Rectal smooth muscle tissue (tissue), 1 donor: ENCODE results near the gene JMJD1C.
"Not testable (repeated sequence)": the region's sequence is repeated elsewhere in the genome, so short reads cannot be mapped to it uniquely, and the experiment has no call there.

ENCODE experiments used
- H3K27ac ChIP-seq: one replicate; pipeline ENCODE4 v1.7.0; 2013; ENCODE audit warnings: low read depth, low read length, inconsistent platforms
- H3K27me3 ChIP-seq: one replicate; pipeline ENCODE4 v1.7.0; 2013; ENCODE audit warnings: low read length; ENCODE audit not compliant: control insufficient read depth, insufficient read depth
- H3K36me3 ChIP-seq: one replicate; pipeline ENCODE4 v1.7.0; 2013; ENCODE audit warnings: low read length; ENCODE audit not compliant: control insufficient read depth, insufficient read depth
- H3K4me1 ChIP-seq: one replicate; pipeline ENCODE4 v1.7.0; 2013; ENCODE audit warnings: low read length; ENCODE audit not compliant: control insufficient read depth, insufficient read depth
- H3K4me3 ChIP-seq: one replicate; pipeline ENCODE4 v1.7.0; 2013; ENCODE audit warnings: low read length
- H3K9ac ChIP-seq: one replicate; pipeline ENCODE4 v1.7.0; 2013; ENCODE audit warnings: low read length

Gene JMJD1C

GRCh38 chr10:63253040-63253439 lies 212.7 kb downstream of the JMJD1C start:
- Histone ChIP-seq H3K9ac (no peak overlapping the region), H3K27ac (no peak overlapping the region), H3K27me3 (no peaks in the 10 kb centered on the region), H3K4me3 (no peak overlapping the region), H3K36me3 (no peaks in the 10 kb centered on the region), H3K4me1 (peaks cover 11% of the 10 kb centered on the region)

- H3K27me3 ChIP-seq, result no peaks in the 10 kb centered on the region
- H3K9ac ChIP-seq, result no peak overlapping the region
- peaks cover 7% of the 10 kb centered on the region for H3K4me1 ChIP-seq
- no peak overlapping the region for H3K27ac ChIP-seq
- H3K36me3 ChIP-seq, result no peaks in the 10 kb centered on the region
- no peak overlapping the region for H3K4me3 ChIP-seq
Measured at GRCh38 chr10:63252095-63252762, 213.5 kb downstream of the JMJD1C start.

GRCh38 chr10:63250032-63250431 lies 215.7 kb downstream of the JMJD1C start:
- no peak overlapping the region for H3K9ac ChIP-seq
- no peak overlapping the region for H3K27ac ChIP-seq
- H3K4me3 ChIP-seq, result no peak overlapping the region
- no peaks in the 10 kb centered on the region for H3K27me3 ChIP-seq
- no peaks in the 10 kb centered on the region for H3K36me3 ChIP-seq
- no peaks in the 10 kb centered on the region for H3K4me1 ChIP-seq

- H3K4me3 ChIP-seq, result no peak overlapping the region
- H3K4me1 ChIP-seq, result no peaks in the 10 kb centered on the region
- H3K9ac ChIP-seq, result no peak overlapping the region
Measured at GRCh38 chr10:63247771-63248170, 218.0 kb downstream of the JMJD1C start.

GRCh38 chr10:63246356-63246755 lies 219.4 kb downstream of the JMJD1C start:
- no peak overlapping the region for H3K4me3 ChIP-seq
- H3K27me3 ChIP-seq, result no peaks in the 10 kb centered on the region
- no peak overlapping the region for H3K27ac ChIP-seq
- no peaks in the 10 kb centered on the region for H3K36me3 ChIP-seq
- no peaks in the 10 kb centered on the region for H3K4me1 ChIP-seq
- H3K9ac ChIP-seq, result no peak overlapping the region

More at GRCh38 chr10:63247771-63248170, 218.0 kb downstream of the JMJD1C start:
- Histone ChIP-seq H3K27me3 (no peaks in the 10 kb centered on the region), H3K27ac (no peak overlapping the region), H3K36me3 (no peaks in the 10 kb centered on the region)

- Histone ChIP-seq H3K27ac (no peak overlapping the region), H3K4me1 (peaks cover under 1% of the 10 kb centered on the region), H3K36me3 (no peaks in the 10 kb centered on the region), H3K27me3 (no peaks in the 10 kb centered on the region), H3K9ac (no peak overlapping the region), H3K4me3 (no peak overlapping the region)
Measured at GRCh38 chr10:63241841-63242281, 223.9 kb downstream of the JMJD1C start.

GRCh38 chr10:63240807-63241206 lies 225.0 kb downstream of the JMJD1C start:
- H3K9ac ChIP-seq, result no peak overlapping the region
- peaks cover 4% of the 10 kb centered on the region for H3K4me1 ChIP-seq
- no peak overlapping the region for H3K4me3 ChIP-seq
- H3K27me3 ChIP-seq, result no peaks in the 10 kb centered on the region
- H3K27ac ChIP-seq, result no peak overlapping the region
- no peaks in the 10 kb centered on the region for H3K36me3 ChIP-seq

- Histone ChIP-seq H3K4me1 (peaks cover 7% of the 10 kb centered on the region), H3K4me3 (no peak overlapping the region), H3K36me3 (no peaks in the 10 kb centered on the region), H3K27ac (no peak overlapping the region), H3K9ac (no peak overlapping the region), H3K27me3 (no peaks in the 10 kb centered on the region)
Measured at GRCh38 chr10:63238501-63238900, 227.3 kb downstream of the JMJD1C start.

- Histone ChIP-seq H3K27ac (no peak overlapping the region), H3K36me3 (no peaks in the 10 kb centered on the region), H3K4me1 (peaks cover 10% of the 10 kb centered on the region), H3K4me3 (no peak overlapping the region), H3K27me3 (no peaks in the 10 kb centered on the region), H3K9ac (no peak overlapping the region)
Measured at GRCh38 chr10:63237396-63237795, 228.4 kb downstream of the JMJD1C start.

- H3K27me3 ChIP-seq, result no peaks in the 10 kb centered on the region
- peaks cover 10% of the 10 kb centered on the region for H3K4me1 ChIP-seq
- H3K9ac ChIP-seq, result no peak overlapping the region
- no peaks in the 10 kb centered on the region for H3K36me3 ChIP-seq
- peak overlapping the region; percentile 66 for H3K27ac ChIP-seq
- H3K4me3 ChIP-seq, result no peak overlapping the region
Measured at GRCh38 chr10:63236113-63236935, 229.5 kb downstream of the JMJD1C start.

- H3K4me1 ChIP-seq, H3K27ac ChIP-seq, H3K27me3 ChIP-seq: not testable (repeated sequence)
Measured at GRCh38 chr10:63235136-63235535, 230.6 kb downstream of the JMJD1C start.

GRCh38 chr10:63229161-63229560 lies 236.6 kb downstream of the JMJD1C start:
- no peaks in the 10 kb centered on the region for H3K36me3 ChIP-seq
- peaks cover 3% of the 10 kb centered on the region for H3K4me1 ChIP-seq
- no peak overlapping the region for H3K27ac ChIP-seq
- H3K4me3 ChIP-seq, result no peak overlapping the region
- H3K27me3 ChIP-seq, result no peaks in the 10 kb centered on the region
- H3K9ac ChIP-seq, result no peak overlapping the region

More at GRCh38 chr10:63235136-63235535, 230.6 kb downstream of the JMJD1C start:
- not testable (repeated sequence) for H3K9ac ChIP-seq, H3K36me3 ChIP-seq, H3K4me3 ChIP-seq
